Smooth muscle cell (in vitro differentiated cells): ENCODE results near the gene TSPYL2. TPM values are rescaled to one million over a fixed set of nuclear protein-coding genes. Genes with fewer than 3 reads are reported as not detected.
A peak's percentile ranks its signal among the peaks of the same experiment; 100 is the strongest.

Experiments used
- DNase-seq: peaks from one replicate; lab custom pipeline; 2025; ENCODE audit not compliant: unreplicated experiment; lab: John Stamatoyannopoulos, UW
- H2AFZ ChIP-seq: fragments of 200-600 bp; sonication (generic); 2 replicates; pipeline ENCODE4 v1.6.0; 2016; ENCODE audit warnings: antibody characterized with exemption, low read depth, mild to moderate bottlenecking
- H3F3A ChIP-seq: fragments of 200-600 bp; sonication (generic); 2 replicates; pipeline ENCODE4 v1.6.0; 2017; ENCODE audit warnings: antibody characterized with exemption, low read depth
- H3K27ac ChIP-seq: fragments of 200-600 bp; sonication (generic); 2 replicates; pipeline ENCODE4 v1.5.1; 2016; ENCODE audit warnings: low read depth, mild to moderate bottlenecking
- H3K27me3 ChIP-seq: fragments of 200-600 bp; sonication (generic); 2 replicates; pipeline ENCODE4 v1.6.1; 2016; ENCODE audit warnings: low read depth, mild to moderate bottlenecking
- H3K36me3 ChIP-seq: fragments of 200-600 bp; sonication (generic); 2 replicates; pipeline ENCODE4 v1.5.1; 2016; ENCODE audit warnings: low read depth
- H3K4me1 ChIP-seq: fragments of 200-600 bp; sonication (generic); 2 replicates; pipeline ENCODE4 v1.5.1; 2016; ENCODE audit warnings: low read depth
- H3K4me2 ChIP-seq: fragments of 200-600 bp; sonication (generic); 2 replicates; pipeline ENCODE4 v1.6.0; 2016; ENCODE audit warnings: mild to moderate bottlenecking
- H3K4me3 ChIP-seq: fragments of 200-600 bp; sonication (generic); 2 replicates; pipeline ENCODE4 v1.5.1; 2016; ENCODE audit warnings: mild to moderate bottlenecking
- H3K79me2 ChIP-seq: fragments of 200-600 bp; sonication (generic); 2 replicates; pipeline ENCODE4 v1.6.0; 2016; ENCODE audit warnings: low read depth, mild to moderate bottlenecking
- H3K9ac ChIP-seq: fragments of 200-600 bp; sonication (generic); 2 replicates; pipeline ENCODE4 v1.6.0; 2016; ENCODE audit warnings: low read depth
- H3K9me3 ChIP-seq: fragments of 200-600 bp; sonication (generic); replicated peaks from 2 replicates; pipeline ENCODE4 v1.5.1; 2016; ENCODE audit warnings: low read depth
- H4K20me1 ChIP-seq: fragments of 200-600 bp; sonication (generic); 2 replicates; pipeline ENCODE4 v1.6.0; 2016; ENCODE audit warnings: low read depth
- WGBS: methylation state at CpG from one replicate; pipeline ENCODE4 v1.1.7; 2016; ENCODE audit warnings: low lambda C conversion rate; 5-methylcytosine and 5-hydroxymethylcytosine counted together
- polyA plus RNA-seq: library from polyadenylated mRNA; unstranded; fragments of >200 nt; fragmentation: Nextera tagmentation; extraction: Ambion mirVana; gene quantifications from 2 replicates; pipeline ENCODE4 v1.2.1, GENCODE V29; 2016
- total RNA-seq: library from RNA; depleted of rRNA; stranded (reverse); fragments of >200 nt; gene quantifications from 2 replicates; pipeline ENCODE4 v1.2.3, GENCODE V29; 2014
- TF ChIP-seq, protein P1 (sequence below): fragments of 200-600 bp; sonication (generic); IDR thresholded peaks from 2 replicates; pipeline ENCODE4 v1.5.1; 2017; ENCODE audit warnings: borderline replicate concordance, mild to moderate bottlenecking, antibody characterized with exemption; ENCODE audit not compliant: insufficient read depth, poor library complexity, severe bottlenecking

Gene TSPYL2
- total and polyA plus RNA-seq, 2 experiments from 2014 or later = 38.1 to 50.7 TPM

DNA sequence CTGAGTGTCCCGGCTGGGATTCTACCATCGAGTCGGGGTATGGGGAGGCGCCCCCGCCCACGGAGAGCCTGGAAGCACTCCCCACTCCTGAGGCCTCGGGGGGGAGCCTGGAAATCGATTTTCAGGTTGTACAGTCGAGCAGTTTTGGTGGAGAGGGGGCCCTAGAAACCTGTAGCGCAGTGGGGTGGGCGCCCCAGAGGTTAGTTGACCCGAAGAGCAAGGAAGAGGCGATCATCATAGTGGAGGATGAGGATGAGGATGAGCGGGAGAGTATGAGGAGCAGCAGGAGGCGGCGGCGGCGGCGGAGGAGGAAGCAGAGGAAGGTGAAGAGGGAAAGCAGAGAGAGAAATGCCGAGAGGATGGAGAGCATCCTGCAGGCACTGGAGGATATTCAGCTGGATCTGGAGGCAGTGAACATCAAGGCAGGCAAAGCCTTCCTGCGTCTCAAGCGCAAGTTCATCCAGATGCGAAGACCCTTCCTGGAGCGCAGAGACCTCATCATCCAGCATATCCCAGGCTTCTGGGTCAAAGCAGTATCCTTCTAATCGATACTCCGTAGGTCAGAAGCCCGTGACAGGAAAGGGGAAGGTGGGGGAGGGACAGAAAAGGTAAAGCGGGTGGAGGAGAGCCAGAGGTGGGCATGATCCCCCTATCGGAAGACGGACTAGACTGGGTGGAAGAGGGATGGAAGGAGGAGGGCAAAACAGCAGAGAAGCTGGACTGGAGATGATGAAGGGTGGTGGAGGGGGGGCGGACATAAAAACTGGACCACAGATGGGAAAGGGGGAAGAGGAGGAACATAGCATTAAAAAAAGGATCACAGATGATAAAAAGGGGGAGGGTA is 828 bp downstream of the TSPYL2 start:
- peaks cover 38% of the 10 kb centered on the region for H4K20me1 ChIP-seq
- H3K9ac ChIP-seq = peak overlapping the region; percentile 96
- 51% methylated on average over 30 of the region's 31 CpGs for WGBS
- peak overlapping the region; percentile 69 for H3K4me3 ChIP-seq
- H3K36me3 ChIP-seq = no peaks in the 10 kb centered on the region
- no peak for DNase-seq
- peaks cover 12% of the 10 kb centered on the region for H3K79me2 ChIP-seq
- no peaks in the 10 kb centered on the region for H3K9me3 ChIP-seq
- TF ChIP-seq, protein P1, sequence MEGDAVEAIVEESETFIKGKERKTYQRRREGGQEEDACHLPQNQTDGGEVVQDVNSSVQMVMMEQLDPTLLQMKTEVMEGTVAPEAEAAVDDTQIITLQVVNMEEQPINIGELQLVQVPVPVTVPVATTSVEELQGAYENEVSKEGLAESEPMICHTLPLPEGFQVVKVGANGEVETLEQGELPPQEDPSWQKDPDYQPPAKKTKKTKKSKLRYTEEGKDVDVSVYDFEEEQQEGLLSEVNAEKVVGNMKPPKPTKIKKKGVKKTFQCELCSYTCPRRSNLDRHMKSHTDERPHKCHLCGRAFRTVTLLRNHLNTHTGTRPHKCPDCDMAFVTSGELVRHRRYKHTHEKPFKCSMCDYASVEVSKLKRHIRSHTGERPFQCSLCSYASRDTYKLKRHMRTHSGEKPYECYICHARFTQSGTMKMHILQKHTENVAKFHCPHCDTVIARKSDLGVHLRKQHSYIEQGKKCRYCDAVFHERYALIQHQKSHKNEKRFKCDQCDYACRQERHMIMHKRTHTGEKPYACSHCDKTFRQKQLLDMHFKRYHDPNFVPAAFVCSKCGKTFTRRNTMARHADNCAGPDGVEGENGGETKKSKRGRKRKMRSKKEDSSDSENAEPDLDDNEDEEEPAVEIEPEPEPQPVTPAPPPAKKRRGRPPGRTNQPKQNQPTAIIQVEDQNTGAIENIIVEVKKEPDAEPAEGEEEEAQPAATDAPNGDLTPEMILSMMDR = no peak
- peaks cover 5% of the 10 kb centered on the region for H3F3A ChIP-seq
- no peaks in the 10 kb centered on the region for H3K4me1 ChIP-seq
- peak overlapping the region; percentile 89 for H3K27ac ChIP-seq
- no peak overlapping the region for H2AFZ ChIP-seq
- H3K4me2 ChIP-seq = peak overlapping the region; percentile 85
- H3K27me3 ChIP-seq = no peaks in the 10 kb centered on the region

DNA sequence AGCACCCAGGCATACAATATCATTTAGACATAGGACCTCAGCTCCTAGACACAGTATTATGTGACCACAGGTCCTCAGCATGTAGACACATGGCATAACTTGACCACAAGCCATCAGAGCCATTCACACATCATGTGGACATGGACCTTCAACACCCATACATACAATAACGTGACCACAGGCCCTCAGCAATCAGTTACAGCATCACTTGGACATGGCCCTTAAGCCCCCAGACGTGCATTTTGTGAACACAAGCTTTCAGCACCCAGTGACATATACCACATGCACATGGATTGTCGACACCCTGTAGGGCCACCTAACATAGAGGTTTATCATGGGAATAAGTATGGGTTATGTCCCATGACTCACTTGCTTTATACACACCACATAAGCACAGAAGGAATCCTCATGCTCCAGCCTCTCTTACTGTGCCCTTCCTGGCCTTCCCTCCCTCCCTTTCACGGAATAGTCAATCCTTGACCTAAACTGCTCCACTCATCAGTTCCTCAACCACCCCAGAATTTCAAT is 1.9 kb downstream of the TSPYL2 start:
- Histone ChIP-seq H3K79me2 (peaks cover 12% of the 10 kb centered on the region), H3K4me1 (no peaks in the 10 kb centered on the region), H3F3A (peaks cover 5% of the 10 kb centered on the region), H3K27me3 (no peaks in the 10 kb centered on the region), H3K4me2 (peak overlapping the region; percentile 85), H3K9me3 (no peaks in the 10 kb centered on the region), H3K4me3 (peak overlapping the region; percentile 69), H3K27ac (no peak overlapping the region), H2AFZ (no peak overlapping the region), H4K20me1 (peaks cover 38% of the 10 kb centered on the region), H3K36me3 (no peaks in the 10 kb centered on the region), H3K9ac (no peak overlapping the region)
- DNase-seq = no peak
- 51% methylated on average over 4 of the region's 4 CpGs for WGBS
- TF ChIP-seq, protein P1 = no peak

DNA sequence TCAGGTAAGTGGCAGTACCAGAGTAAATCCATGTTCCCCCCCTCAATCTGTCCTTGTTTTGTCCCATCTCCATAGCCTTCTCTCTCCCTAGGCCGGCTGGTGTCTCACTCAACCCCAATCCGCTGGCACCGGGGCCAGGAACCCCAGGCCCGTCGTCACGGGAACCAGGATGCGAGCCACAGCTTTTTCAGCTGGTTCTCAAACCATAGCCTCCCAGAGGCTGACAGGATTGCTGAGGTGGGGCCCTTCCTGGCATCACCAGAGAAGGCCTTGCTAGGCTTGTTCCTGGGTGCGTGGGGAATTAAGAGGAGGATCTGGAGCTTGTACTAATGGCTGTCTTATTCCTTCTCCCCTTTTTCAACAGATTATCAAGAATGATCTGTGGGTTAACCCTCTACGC is 2.7 kb downstream of the TSPYL2 start:
- no peak overlapping the region for H3K9ac ChIP-seq
- no peaks in the 10 kb centered on the region for H3K36me3 ChIP-seq
- H3K9me3 ChIP-seq = no peaks in the 10 kb centered on the region
- H3K79me2 ChIP-seq = peaks cover 12% of the 10 kb centered on the region
- DNase-seq = no peak
- no peaks in the 10 kb centered on the region for H3K27me3 ChIP-seq
- no peak overlapping the region for H3K27ac ChIP-seq
- H3K4me1 ChIP-seq = no peaks in the 10 kb centered on the region
- no peak overlapping the region for H2AFZ ChIP-seq
- 89% methylated on average over 9 of the region's 9 CpGs for WGBS
- H3K4me2 ChIP-seq = no peak overlapping the region
- H3K4me3 ChIP-seq = no peak overlapping the region
- peaks cover 38% of the 10 kb centered on the region for H4K20me1 ChIP-seq
- TF ChIP-seq, protein P1 = no peak
- peaks cover 5% of the 10 kb centered on the region for H3F3A ChIP-seq
